HG03571 (cell line): ENCODE measurements around the gene STON2.
"Not testable (repeated sequence)": the region's sequence is repeated elsewhere in the genome, so short reads cannot be mapped to it uniquely, and the experiment has no call there.

Experiments used
- ATAC-seq: cut with Tn5 transposase; IDR thresholded peaks from one replicate; pipeline ENCODE4 v1.9.1; 2021; ENCODE audit not compliant: unreplicated experiment

STON2 gene

GRCh38 chr14:81385419-81385818 is 14.7 kb downstream of the STON2 start:
- ATAC-seq: no peak

DNA sequence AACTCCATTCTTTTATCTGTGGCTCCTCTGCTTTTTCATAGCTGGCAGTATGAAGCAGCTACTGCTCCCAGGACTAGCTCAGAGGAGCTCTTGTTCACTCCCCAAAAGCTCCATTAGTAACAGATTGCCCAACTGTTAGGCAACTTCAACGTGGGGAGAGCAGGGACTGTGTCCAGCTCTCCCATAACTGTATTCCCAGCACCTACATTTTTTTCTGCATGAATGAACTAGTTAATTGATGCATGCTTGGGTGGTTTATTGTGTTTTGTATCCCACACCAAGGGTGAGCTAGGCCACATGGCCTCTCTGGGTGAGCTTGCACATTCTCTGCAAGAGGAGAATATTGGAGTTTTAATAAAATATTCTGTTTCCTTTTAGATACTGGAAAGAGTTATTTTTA is 15.2 kb downstream of the STON2 start:
- no peak for ATAC-seq

GRCh38 chr14:81382517-81383225 is 17.5 kb downstream of the STON2 start:
- no peak for ATAC-seq

DNA sequence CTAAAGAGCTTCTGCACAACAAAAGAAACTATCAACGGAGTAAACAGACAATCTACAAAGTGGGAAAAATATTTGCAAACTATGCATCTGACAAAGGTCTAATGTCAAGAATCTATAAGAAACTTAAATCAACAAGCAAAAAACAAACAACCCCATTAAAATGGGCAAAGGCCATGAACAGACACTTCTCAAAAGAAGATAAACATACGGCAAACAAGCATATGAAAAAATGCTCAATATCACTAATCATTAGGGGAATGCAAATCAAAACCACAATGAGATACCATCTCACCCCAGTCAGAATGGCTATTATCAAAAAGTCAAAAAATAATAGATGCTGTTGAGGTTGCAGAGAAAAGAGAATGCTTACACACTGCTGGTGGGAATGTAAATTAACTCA is 20.1 kb downstream of the STON2 start:
- ATAC-seq: not testable (repeated sequence)

- ATAC-seq: no peak
These were observed 28.3 kb downstream of the STON2 start for GRCh38 chr14:81371802-81372201.

DNA sequence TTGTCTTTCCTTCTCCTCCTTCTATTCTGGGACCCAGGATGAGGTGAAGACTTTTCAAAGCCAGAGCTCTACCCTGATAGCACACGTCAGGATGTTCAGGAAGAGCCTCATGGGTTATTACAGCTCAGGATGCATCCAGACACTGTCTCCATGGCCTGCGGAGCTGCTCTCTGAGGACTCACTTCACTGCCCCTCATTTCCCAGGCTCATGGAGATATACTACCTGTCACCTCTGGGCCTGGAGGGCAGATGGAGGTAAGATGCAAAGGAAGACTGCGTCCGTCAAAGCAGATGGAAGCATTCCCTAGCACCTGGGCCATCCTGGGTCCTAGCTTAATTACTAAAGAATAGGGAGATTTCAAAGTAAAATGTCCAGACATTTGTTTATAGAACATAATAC is 32.6 kb downstream of the STON2 start:
- ATAC-seq: no peak

- ATAC-seq: no peak
These were observed 33.2 kb downstream of the STON2 start for GRCh38 chr14:81366884-81367283.

- ATAC-seq: no peak
These were observed 33.9 kb downstream of the STON2 start for GRCh38 chr14:81366214-81366613.

GRCh38 chr14:81363746-81364378 is 36.3 kb downstream of the STON2 start:
- no peak for ATAC-seq

DNA sequence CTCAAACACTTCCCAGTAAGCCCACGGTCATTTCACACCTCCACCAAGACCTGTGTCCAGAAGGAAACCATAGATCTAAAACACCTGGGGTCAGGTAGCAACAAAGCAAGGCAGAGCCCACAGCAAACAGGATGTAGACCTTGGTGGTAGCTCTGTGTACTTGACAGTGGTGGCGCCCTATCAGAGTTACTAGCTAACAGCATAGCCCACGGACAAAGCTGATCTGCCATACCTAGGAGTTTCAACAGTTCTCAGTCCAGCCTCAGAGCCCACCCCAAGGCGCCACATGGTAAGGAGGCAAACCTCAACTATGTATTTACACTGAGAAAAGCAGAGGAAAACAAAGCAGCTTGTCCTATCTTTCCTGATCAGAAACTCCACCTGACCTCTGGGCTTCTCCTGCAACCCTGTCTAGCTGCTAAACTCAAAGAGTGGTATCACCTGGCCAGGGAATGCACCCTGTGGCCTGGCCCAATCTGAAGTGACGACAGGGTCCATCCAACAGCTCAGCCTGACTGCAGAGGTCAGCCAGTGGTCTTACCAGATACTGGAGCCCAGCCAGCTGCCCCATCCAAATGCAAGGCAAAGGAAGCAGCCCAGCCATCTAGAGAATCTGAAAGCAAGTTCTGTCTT is 46.3 kb downstream of the STON2 start:
- no peak for ATAC-seq

DNA sequence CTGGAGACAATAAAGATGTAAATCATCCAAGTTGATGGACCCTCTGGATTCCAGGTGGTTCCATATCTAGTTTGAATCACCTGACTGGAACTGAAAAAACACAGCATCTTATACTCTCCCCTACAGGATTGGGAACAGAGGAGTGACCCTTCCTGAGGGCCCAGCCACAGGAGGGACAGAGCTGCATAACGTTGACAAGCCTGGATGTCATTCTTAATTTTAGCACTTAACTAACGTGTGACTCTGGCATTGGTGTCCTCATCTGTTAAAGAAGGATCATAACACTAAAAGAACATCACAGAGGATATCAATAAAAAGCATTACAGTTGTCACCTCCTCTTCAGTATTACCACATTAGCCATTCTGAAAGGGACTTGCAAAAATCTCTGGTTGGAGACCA is 47.7 kb downstream of the STON2 start:
- no peak for ATAC-seq

DNA sequence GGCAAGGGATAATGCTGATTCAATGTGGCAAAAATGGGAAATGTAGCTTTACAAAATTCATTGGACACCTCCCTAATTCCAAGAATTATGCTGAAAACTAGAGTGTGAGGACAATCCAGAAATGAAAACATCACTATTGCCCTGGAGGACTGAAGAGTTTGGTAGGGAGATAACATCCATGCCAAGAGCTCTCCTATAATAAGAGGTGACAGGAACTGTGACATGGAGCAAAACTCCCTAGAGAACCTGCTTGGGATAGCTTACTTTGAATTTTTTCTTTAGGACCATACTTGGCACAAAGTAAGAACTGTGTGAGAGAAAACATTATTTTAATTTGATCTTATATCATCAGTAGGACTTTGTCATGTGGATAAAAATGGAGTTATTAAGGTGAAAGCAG is 48.9 kb downstream of the STON2 start:
- no peak for ATAC-seq

DNA sequence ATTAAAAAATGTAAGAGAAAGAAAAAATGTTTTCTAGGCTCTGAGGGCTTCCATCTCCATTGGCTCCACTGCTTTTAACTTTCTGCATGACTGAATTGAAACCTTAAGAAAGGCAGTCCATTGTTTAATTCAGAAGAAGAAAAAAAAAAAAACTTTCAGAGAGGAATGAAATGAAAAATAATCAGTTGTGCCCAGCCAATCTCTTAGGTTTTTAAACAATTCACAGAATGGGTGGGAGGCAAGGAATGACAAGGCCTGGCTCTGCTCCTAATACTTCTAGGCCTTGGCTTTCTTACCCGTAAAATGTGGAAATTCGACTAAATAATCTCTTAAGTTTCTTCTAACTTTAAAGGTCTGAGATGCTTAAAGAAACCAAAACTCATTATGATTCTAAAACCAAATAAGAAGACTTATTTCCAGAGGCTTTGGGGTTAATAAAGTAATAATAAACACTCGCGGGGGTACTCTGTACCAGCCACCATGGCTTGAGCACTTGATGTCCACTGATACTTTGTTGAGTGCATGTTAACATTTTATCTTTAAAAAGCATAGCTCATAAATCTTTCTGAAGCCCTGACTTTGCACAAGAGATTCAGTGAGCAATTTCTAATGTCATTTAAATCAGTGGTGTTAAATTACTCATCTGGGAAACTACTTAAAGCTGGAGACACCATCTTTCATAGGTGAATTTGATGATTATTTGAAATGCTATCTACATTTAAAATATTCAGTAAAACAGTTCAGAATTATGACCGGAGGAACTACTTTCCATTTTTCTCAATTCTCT is 49.6 kb downstream of the STON2 start:
- ATAC-seq: no peak

DNA sequence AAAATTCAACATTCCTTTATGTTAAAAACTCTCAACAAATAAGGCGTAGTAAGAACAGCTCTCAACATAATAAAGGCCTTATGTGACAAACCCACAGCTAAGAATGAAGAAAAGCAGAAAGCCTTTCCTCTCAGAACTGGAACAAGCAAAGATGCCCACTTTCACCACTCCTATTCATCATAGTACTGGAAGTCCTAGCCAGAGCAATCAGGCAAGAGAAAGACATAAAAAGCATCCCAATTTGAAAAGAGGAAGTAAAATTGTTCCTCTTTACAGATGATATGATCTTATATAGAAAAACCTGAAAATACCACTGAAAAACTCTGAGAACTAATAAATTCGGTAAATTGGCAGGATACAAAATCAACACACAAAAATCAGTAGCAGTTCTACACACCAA is 52.1 kb downstream of the STON2 start:
- ATAC-seq: no peak

GRCh38 chr14:81345781-81346180 is 54.3 kb downstream of the STON2 start:
- no peak for ATAC-seq

GRCh38 chr14:81344481-81345160 is 55.5 kb downstream of the STON2 start:
- ATAC-seq: no peak

DNA sequence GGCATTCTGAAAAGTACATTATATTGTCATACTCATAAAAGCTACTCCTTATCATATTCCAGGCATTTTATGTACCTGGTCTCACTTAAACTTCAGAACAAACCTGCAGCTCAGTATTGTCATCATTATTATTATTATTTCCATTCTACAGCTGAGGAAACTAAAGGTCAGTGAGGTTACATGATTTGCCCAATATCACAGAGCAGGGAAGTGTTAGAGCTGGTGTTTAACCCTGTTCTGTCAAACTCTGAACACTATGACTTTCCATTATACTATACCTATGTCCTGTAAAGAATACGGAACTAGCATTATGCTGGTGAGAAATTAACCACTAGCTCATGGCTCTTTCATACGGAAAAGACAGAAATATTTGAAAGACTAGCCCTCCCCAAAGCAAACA is 56.4 kb downstream of the STON2 start:
- ATAC-seq: no peak

DNA sequence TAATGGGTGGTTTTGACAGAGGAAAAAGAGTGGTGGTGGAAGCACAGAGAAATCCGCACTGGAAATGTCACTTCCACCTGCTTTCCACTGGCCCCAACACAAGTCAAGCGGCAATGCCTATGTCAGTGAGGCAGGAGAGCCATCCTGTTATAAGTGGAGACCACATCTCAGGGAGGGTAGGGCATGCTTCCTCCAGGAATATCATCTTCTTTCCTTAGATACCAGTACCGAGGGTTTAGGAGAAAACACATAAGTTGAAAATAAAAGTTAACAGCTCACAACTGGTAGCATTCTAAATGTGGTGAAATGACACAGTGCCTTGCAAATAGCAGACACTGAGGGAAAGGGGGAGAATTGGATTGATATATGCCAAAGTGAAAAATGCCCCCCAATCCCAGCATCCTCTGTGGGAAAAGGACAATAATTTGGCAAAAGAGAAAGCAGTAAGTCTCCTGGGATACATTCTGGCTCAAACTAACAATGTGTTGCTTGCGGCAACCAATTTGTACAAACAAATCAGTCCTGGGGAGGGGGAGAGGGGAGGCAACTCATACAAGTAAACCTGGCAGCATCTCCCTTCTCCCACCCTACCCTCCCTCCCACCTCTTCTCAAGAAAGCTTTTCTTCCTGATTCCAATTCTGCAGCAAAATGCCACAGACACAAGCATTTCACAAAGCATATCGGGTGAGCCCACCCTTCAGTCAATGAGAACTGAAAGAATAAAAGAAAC is 57.1 kb downstream of the STON2 start:
- ATAC-seq: no peak

GRCh38 chr14:81341781-81342180 is 58.3 kb downstream of the STON2 start:
- no peak for ATAC-seq

DNA sequence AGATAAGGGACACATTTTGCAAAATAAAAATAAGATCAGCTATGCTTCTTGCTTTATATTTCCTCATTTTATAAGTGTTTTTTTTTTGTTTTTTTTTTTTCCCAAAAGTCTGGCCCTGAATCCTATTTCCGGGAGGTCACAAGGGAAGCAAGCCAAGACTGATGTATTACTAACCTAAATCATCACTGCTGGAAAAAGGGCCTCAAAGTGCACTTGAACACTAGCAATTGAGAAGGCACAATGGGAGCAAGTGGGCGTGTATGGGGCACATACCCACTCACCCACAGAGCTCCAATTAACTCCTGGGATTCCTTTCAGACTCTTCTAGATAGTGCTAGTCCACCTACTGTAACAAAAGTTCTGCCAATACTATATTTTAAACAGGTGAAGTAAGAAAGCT is 58.8 kb downstream of the STON2 start:
- ATAC-seq: no peak
